NCI-H446 treated with DMSO at 0.1 percent for 48 hours (cell line): ENCODE results near the gene EFHC2.

ENCODE experiments used
- DNase-seq: peaks from one replicate; lab custom pipeline; 2025; lab: John Stamatoyannopoulos, UW

Gene EFHC2

GRCh38 chrX:44343412-44344141 lies at the start of gene EFHC2:
EFHC2 (minus strand) TSS chrX:44343672; CDS start chrX:44343588, 84 bp downstream.
- no peak for DNase-seq

- DNase-seq, result no peak
Observed at GRCh38 chrX:44392767-44393166, 49.3 kb upstream of the EFHC2 start.

- no peak for DNase-seq
Observed at GRCh38 chrX:44384688-44385338, 41.3 kb upstream of the EFHC2 start.

GRCh38 chrX:44382871-44383270 lies 39.4 kb upstream of the EFHC2 start:
- no peak for DNase-seq

- no peak for DNase-seq
Observed at GRCh38 chrX:44352758-44353157, 9.3 kb upstream of the EFHC2 start.

GRCh38 chrX:44349561-44349960 lies 6.1 kb upstream of the EFHC2 start:
- no peak for DNase-seq

- no peak for DNase-seq
Observed at GRCh38 chrX:44344687-44345086, 1.2 kb upstream of the EFHC2 start.

GRCh38 chrX:44344194-44344593 lies 722 bp upstream of the EFHC2 start:
- DNase-seq, result no peak

- DNase-seq, result no peak
Observed at GRCh38 chrX:44342866-44343265, 606 bp downstream of the EFHC2 start.

- DNase-seq, result no peak
Observed at GRCh38 chrX:44338361-44338760, 5.1 kb downstream of the EFHC2 start.

- DNase-seq, result no peak
Observed at GRCh38 chrX:44332437-44332836, 11.0 kb downstream of the EFHC2 start.

GRCh38 chrX:44330227-44330626 lies 13.2 kb downstream of the EFHC2 start:
- DNase-seq, result no peak

- no peak for DNase-seq
Observed at GRCh38 chrX:44319550-44319949, 23.9 kb downstream of the EFHC2 start.

GRCh38 chrX:44317181-44317580 lies 26.3 kb downstream of the EFHC2 start:
- DNase-seq, result no peak

- DNase-seq, result no peak
Observed at GRCh38 chrX:44314808-44315207, 28.7 kb downstream of the EFHC2 start.

GRCh38 chrX:44314259-44314734 lies 29.2 kb downstream of the EFHC2 start:
- DNase-seq, result no peak

- DNase-seq, result no peak
Observed at GRCh38 chrX:44312421-44312820, 31.1 kb downstream of the EFHC2 start.

- DNase-seq, result no peak
Observed at GRCh38 chrX:44310227-44310626, 33.2 kb downstream of the EFHC2 start.

- DNase-seq, result no peak
Observed at GRCh38 chrX:44308869-44309268, 34.6 kb downstream of the EFHC2 start.

- peak; percentile 60 for DNase-seq
Observed at GRCh38 chrX:44306356-44306755, 37.1 kb downstream of the EFHC2 start.

GRCh38 chrX:44305921-44306320 lies 37.6 kb downstream of the EFHC2 start:
- DNase-seq, result peak; percentile 42

- DNase-seq, result no peak
Observed at GRCh38 chrX:44303119-44303518, 40.4 kb downstream of the EFHC2 start.

- DNase-seq, result no peak
Observed at GRCh38 chrX:44299177-44299576, 44.3 kb downstream of the EFHC2 start.
